MG63 (cell line): ENCODE results near the gene MS4A10. TPM values are rescaled to one million over a fixed set of nuclear protein-coding genes. Genes with fewer than 3 reads are reported as not detected.

Source experiments
- DNase-seq: peaks from one replicate; pipeline ENCODE4 v3.0.0-alpha.2; 2020
- H3K27me3 ChIP-seq: fragments of 250-450 bp; sonication (Bioruptor Pico); 2 replicates; pipeline ENCODE4 v1.5.1; 2020; ENCODE audit warnings: mild to moderate bottlenecking, moderate library complexity
- H3K36me3 ChIP-seq: fragments of 250-450 bp; sonication (Bioruptor Pico); 2 replicates; pipeline ENCODE4 v1.5.1; 2020; ENCODE audit warnings: mild to moderate bottlenecking, moderate library complexity
- H3K4me3 ChIP-seq: fragments of 250-450 bp; sonication (Bioruptor Pico); 2 replicates; pipeline ENCODE4 v1.5.1; 2020; ENCODE audit warnings: mild to moderate bottlenecking, moderate library complexity
- H3K9me3 ChIP-seq: fragments of 250-450 bp; sonication (Bioruptor Pico); 2 replicates; pipeline ENCODE4 v1.5.1; 2020; ENCODE audit warnings: mild to moderate bottlenecking, moderate library complexity
- total RNA-seq: library from RNA; depleted of rRNA; stranded (reverse); fragments of >200 nt; shearing (Covaris generic); gene quantifications from 2 replicates; pipeline ENCODE4 v1.2.3, GENCODE V29; 2014; ENCODE audit warnings: low replicate concordance

MS4A10 gene
- total RNA-seq, 1 experiment from 2014 or later, result not detected

DNA sequence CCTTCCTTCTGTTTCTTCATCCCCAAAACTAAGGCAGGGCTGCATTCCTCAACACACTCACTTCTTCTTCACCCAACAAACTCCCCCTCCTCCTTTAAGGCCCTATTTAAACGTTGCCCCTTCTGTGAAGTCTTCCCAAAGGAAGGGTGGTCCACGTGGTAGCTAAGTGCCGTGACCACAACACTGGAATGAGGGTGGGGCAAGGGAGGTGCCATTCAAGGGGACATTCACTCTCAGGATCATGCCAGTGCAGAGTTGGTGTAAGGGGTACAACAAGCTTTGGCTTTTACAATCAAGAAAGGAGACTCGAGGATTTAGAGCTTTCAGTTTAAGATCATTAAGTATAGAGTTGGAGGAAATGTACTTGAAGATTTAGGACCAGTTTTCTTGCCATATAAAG lies 8.0 kb upstream of the MS4A10 start:
- no peak for DNase-seq
- Histone ChIP-seq H3K36me3 (no peaks in the 10 kb centered on the region), H3K9me3 (no peaks in the 10 kb centered on the region), H3K27me3 (no peaks in the 10 kb centered on the region), H3K4me3 (no peak overlapping the region)

DNA sequence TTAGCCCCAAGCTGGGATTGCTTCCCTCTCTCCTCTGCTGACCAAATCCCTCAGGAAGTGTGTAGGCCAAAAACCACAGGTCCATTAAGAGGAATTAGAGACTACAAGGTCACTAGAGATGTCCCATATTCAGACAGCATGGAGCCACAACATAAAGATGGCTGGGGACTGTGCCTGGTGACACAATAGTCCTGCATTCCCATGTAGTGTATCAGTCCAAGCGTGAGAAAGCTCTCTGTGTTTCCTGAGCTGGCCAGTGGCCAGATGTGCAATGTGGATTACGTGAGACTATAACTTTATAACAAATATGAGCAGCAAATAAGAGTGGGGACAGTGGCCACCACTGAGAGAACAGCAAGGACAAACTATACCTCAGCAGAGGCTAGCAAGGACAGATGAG lies 7.6 kb upstream of the MS4A10 start:
- no peaks in the 10 kb centered on the region for H3K27me3 ChIP-seq
- no peak overlapping the region for H3K4me3 ChIP-seq
- H3K9me3 ChIP-seq, result no peaks in the 10 kb centered on the region
- peak; percentile 15 for DNase-seq
- H3K36me3 ChIP-seq, result no peaks in the 10 kb centered on the region

DNA sequence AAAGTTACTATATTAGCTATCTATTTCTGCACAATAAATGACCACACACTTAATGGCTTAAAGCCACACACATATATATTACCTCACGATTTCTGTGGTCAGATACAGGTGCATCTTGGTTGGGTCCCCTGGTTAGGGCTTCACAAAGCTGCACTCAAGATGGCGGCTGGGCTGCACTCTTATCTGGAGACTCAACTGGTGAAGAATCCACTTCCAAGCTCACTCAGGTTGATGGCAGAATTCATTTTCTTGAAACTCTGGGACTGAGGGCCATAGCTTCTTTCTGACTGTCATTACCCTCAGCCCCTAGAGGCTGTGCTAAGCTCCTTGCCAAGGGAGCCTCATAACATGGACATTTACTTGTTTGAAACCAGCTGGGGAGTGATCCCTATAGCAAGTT lies 5.1 kb upstream of the MS4A10 start:
- Histone ChIP-seq H3K4me3 (no peak overlapping the region), H3K9me3 (no peaks in the 10 kb centered on the region), H3K36me3 (no peaks in the 10 kb centered on the region), H3K27me3 (no peaks in the 10 kb centered on the region)
- DNase-seq, result no peak

DNA sequence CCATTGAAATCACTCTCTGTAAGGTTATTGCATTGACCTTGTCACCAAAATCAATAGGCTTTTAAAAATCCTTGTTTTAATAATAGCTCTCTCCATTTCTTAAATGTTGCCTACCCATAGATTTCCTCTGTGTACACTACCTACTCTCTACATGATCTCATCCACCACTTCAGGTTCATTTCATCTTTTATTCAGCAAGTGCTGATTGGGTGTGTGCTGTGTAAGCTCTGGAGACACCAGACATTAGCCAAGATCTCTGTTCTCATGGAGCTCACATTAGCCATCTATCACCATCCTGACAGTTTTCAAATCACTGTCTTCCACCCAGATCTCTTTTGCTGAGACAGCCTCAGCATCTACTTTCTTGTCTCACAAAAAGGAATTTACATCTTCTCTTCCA lies 4.4 kb upstream of the MS4A10 start:
- H3K4me3 ChIP-seq, result no peak overlapping the region
- no peaks in the 10 kb centered on the region for H3K27me3 ChIP-seq
- no peak for DNase-seq
- H3K36me3 ChIP-seq, result no peaks in the 10 kb centered on the region
- H3K9me3 ChIP-seq, result no peaks in the 10 kb centered on the region

DNA sequence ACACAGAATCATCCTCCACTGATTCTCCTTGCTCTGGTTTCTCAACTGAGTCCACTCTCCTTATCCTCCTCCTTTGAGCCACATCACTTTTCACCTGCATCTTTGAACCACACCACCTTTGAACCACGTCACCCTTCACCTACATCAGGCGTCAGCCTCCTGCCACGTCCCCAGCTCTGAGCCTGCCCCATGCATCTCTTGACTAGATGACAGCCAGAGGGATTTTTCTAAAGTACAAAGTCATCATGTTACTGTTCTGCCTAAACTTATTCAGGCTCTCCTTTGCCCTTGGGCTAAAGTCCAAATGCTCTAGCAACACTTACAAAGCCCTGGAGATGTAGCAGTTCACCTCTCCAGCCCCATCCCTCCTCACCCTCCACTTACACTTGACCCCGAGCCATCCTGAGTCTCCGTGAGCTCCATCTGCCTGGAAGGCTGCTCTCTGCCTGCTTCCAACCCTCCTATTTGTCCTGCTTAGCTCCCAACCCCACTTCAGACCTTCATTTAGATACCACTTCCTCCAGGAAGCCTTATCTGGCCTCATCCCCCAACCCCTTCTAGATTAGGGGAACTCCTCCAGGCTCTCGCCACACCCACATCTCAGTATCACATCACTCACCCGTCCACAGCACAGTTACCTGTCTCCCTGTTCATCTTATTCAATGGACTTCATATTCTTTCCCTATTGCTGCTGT lies 3.7 kb upstream of the MS4A10 start:
- no peak overlapping the region for H3K4me3 ChIP-seq
- no peaks in the 10 kb centered on the region for H3K9me3 ChIP-seq
- no peaks in the 10 kb centered on the region for H3K27me3 ChIP-seq
- no peaks in the 10 kb centered on the region for H3K36me3 ChIP-seq
- no peak for DNase-seq

GRCh38 chr11:60781981-60782316 lies 3.2 kb upstream of the MS4A10 start:
- H3K36me3 ChIP-seq, result no peaks in the 10 kb centered on the region
- H3K27me3 ChIP-seq, result no peaks in the 10 kb centered on the region
- no peaks in the 10 kb centered on the region for H3K9me3 ChIP-seq
- no peak for DNase-seq
- H3K4me3 ChIP-seq, result no peak overlapping the region

DNA sequence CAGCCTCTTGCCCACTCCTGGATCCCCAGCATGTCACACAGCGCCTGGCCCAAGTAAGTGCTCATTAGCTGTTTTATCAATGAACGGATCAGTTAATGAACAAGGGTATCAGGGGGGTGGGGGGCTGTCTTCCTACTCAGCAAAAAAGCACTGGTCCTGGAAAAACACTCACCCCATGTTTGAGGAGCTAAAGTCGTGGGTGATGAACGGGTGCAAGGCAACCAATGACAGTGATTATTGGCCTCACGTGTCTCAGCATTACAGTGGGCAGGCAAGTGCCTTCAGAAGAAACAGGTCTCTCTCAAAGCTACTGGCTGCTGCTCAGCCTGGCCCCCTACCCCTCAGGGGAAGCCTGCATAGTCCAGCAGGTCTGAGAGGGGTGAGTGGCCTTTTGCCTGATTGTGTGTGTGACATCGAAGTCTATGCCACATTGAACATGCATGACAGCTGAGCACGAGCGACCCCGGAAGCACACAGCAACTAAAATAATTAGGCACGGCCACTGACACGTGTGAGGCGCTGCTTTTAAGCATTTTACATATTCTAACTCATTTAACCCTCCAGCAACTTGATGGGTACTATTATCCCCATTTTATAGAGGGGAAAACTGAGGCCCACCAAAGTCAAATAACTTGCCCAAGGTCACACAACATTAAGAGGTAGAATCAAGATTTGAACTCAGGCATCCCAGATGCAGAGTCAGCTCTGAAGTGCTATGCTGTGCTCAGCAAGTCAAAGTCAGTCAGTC lies 2.6 kb upstream of the MS4A10 start:
- DNase-seq, result no peak
- Histone ChIP-seq H3K4me3 (no peak overlapping the region), H3K36me3 (no peaks in the 10 kb centered on the region), H3K27me3 (no peaks in the 10 kb centered on the region), H3K9me3 (no peaks in the 10 kb centered on the region)

DNA sequence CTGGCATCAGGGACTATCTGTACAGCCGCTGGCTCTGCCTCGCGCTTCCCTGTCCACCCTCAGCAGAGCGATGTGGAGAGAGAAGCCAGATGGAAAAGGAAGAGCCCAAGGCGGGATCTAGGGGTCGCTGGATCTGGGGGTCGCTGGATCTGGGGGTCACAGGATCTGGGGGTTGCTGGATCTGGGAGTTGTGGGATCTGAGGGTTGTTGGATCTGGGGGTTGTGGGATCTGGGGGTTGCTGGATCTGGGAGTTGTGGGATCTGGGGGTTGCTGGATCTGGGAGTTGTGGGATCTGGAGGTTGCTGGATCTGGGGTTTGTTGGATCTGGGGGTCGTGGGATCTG lies 2.0 kb upstream of the MS4A10 start:
- no peak for DNase-seq

GRCh38 chr11:60783911-60784310 lies 1.2 kb upstream of the MS4A10 start:
- H3K9me3 ChIP-seq, result no peaks in the 10 kb centered on the region
- no peak overlapping the region for H3K4me3 ChIP-seq
- H3K27me3 ChIP-seq, result no peaks in the 10 kb centered on the region
- H3K36me3 ChIP-seq, result no peaks in the 10 kb centered on the region
- no peak for DNase-seq

More for the DNA sequence above, 2.0 kb upstream of the MS4A10 start:
- Histone ChIP-seq H3K36me3 (no peaks in the 10 kb centered on the region), H3K27me3 (no peaks in the 10 kb centered on the region), H3K4me3 (no peak overlapping the region), H3K9me3 (no peaks in the 10 kb centered on the region)

DNA sequence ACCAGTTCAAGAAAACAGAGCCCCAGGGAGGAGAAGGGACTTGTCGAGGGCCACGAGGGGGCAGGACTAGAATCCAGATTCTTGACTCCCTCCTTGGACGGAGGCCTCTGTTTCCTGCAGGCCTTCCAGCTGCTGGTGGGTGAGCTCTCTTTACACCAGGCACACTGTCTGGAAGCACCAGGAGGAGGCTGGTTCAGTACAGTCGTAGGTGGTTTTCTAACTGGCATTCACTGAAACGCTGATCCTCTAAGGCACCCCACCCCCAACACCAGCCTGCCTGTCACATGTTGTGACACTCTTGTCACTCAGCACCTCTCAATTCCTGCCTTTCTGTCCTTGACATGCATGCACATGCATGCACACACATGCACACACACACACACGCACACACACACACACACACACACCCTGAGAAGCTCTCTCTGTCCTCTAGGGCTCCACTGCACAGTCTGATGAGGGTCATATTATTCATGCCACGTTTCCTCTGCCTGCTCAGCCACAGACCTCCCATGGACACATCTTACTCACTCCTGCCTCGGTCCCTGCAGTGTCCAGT lies 751 bp downstream of the MS4A10 start:
- Histone ChIP-seq H3K4me3 (no peak overlapping the region), H3K9me3 (no peaks in the 10 kb centered on the region), H3K36me3 (no peaks in the 10 kb centered on the region), H3K27me3 (no peaks in the 10 kb centered on the region)
- DNase-seq, result no peak

DNA sequence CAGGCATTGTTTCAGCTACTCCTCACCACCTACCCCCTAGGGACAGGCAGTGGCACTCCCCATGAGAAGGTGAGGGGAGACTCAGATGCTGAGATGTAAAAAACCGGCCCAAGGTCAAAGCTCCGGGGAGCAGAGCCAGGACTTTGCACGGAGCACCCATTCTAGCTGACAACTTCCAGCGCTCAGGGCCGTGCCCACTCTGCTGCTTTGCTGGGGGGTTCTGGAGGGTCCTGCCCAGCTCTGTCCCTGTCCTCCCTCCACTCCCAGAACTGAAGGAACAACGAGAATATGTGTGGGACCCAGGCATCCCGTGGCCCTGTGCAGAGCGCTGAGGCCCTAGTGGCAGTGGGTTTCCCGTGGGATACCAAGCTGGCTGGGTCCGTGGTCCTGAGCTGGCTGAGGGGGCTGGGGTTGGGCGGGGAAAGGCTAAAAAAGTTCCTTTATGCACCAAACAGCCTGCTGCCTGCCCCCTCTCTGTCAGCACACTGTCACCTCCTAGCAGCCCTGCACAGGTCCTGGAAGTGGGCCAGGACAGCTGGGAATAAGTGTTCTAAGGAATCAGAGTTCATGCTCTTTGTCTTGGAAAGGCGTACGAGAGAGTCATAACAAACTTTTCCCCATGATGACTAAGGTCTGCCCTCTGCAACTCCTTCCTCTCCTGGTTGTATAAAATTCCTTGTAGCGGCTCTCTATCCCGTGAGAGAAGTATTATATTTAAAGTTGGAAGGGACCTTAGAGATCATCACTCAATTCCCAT lies 1.9 kb downstream of the MS4A10 start:
- H3K9me3 ChIP-seq, result no peaks in the 10 kb centered on the region
- no peak overlapping the region for H3K4me3 ChIP-seq
- peak; percentile 76 for DNase-seq
- H3K36me3 ChIP-seq, result no peaks in the 10 kb centered on the region
- H3K27me3 ChIP-seq, result no peaks in the 10 kb centered on the region

- no peaks in the 10 kb centered on the region for H3K36me3 ChIP-seq
- H3K27me3 ChIP-seq, result no peaks in the 10 kb centered on the region
- no peaks in the 10 kb centered on the region for H3K9me3 ChIP-seq
- DNase-seq, result peak; percentile 39
- no peak overlapping the region for H3K4me3 ChIP-seq
Measured at GRCh38 chr11:60788401-60789125, 3.4 kb downstream of the MS4A10 start.

DNA sequence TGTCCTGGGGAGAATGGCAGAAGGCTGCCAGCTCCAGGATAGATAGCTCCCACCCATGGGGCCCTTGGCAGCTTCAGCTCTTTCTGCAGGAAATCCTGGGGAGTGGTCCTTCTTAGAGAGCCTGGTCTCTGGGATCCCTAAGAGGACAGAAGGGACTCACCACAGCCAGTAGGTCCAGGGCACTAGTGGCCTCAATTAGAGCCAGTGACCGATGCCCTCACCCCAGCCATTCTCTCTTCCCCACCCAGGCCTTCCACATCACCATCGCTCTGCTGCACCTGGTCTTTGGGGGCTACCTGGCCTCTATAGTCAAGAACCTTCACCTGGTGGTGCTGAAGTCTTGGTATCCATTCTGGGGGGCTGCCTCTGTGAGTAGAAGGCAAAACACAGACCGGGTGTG lies 5.6 kb downstream of the MS4A10 start:
- H3K36me3 ChIP-seq, result no peaks in the 10 kb centered on the region
- no peaks in the 10 kb centered on the region for H3K27me3 ChIP-seq
- DNase-seq, result no peak
- no peak overlapping the region for H3K4me3 ChIP-seq
- H3K9me3 ChIP-seq, result no peaks in the 10 kb centered on the region

DNA sequence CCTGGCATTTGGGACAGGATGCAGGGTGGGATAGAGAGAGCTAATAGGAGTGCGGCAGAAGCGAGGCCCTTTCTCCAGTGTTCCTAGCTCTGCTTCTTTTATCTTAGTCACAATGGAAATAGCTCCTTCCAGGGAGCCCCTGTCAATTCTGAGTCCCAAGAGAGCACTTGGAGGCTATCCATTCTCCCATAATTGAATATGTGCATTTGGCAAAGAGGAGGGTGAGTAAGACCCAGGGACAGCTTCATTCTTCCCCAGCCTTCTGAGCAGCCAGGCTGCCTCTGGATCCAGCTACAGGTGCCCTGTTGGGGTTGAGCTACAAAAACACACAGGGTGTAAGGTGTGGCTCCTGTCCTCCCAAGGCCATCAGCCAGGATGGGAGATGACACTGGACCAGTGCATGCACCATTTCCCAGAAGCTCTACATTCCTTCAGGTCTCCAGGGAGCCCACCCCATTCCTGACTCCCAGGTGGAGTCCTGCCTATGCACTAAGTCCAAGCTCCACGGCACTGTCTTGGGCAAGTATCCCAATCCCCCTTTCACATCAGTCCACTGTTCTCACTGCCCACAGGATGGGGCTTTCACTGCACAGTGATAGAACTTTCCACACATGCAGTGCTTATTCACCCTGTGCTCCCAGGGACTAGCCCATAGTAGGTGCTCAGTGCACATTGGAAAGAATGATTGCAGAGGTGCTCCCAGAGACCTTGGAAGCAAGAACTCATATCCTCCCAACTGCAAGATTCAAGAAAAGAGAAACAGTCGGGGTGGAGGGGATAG lies 6.2 kb downstream of the MS4A10 start:
- Histone ChIP-seq H3K36me3 (no peaks in the 10 kb centered on the region), H3K4me3 (no peak overlapping the region), H3K27me3 (no peaks in the 10 kb centered on the region), H3K9me3 (no peaks in the 10 kb centered on the region)
- DNase-seq, result no peak

DNA sequence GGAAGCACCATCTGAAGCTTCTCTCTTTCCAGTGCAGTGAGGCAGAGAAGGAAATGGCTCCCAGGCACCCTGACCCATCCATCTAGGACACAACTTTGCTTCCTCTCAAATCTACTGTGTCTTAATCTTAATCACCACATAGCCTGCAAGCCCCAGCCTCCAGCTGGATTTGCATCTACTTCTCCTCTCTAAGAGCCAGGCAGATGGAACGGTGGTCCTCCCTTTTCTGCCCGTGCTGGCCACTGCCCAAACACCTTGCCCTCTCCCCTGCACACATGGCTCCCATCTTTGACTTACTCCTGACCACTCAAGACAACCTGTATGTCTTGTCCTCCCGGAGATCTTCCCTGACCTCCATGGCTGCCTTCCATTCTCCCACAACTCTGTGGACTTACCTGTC lies 7.4 kb downstream of the MS4A10 start:
- H3K36me3 ChIP-seq, result no peaks in the 10 kb centered on the region
- no peaks in the 10 kb centered on the region for H3K9me3 ChIP-seq
- DNase-seq, result no peak
- no peak overlapping the region for H3K4me3 ChIP-seq
- no peaks in the 10 kb centered on the region for H3K27me3 ChIP-seq

DNA sequence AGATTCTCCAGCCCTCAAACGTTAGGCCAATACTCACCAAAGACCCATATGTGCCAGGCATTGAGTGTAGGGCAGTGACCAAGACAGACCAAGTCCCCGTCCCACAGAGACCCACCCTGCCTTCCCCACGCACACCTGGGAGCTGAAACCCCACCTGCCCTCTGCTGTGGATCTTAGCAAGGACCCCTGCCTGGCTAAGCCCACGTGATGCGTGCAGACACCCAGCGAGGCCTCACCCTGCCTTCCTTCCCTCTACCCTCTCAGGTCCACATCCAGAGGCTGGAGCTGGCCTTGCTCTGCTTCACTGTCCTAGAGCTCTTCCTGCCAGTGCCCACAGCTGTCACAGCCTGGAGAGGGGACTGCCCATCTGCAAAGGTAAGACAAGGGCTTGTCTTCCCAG lies 10.2 kb downstream of the MS4A10 start:
- Histone ChIP-seq H3K4me3 (no peak overlapping the region), H3K9me3 (no peaks in the 10 kb centered on the region), H3K36me3 (no peaks in the 10 kb centered on the region), H3K27me3 (no peaks in the 10 kb centered on the region; the same call in 1 of the 2 replicates)
- no peak for DNase-seq
